IMR-90 (cell line): Measurements from ENCODE around the gene URAD. TPM values are rescaled to one million over a fixed set of nuclear protein-coding genes. Genes with fewer than 3 reads are reported as not detected.

ENCODE experiments used
- ATAC-seq: fragments of 200-7000 bp; cut with Tn5 transposase; 2 replicates; pipeline ENCODE4 v1.9.1; 2020; ENCODE audit warnings: low read depth, mild to moderate bottlenecking, moderate library complexity
- BruUV-seq: library from RNA; stranded (reverse); fragments of 400-500 nt; replicated peaks from 2 replicates; lab custom pipeline; 2021; lab: Mats Ljungman, UMichigan
- CTCF ChIA-PET: fragments of 300-600 bp; formaldehyde crosslinking; extraction: SDS; loops from one replicate; lab custom pipeline; 2021; ENCODE audit warnings: antibody characterized with exemption; lab: Yijun Ruan, JAX
- POLR2A ChIA-PET: fragments of 300-600 bp; sonication (Branson Sonifier 250); formaldehyde crosslinking; loops from one replicate; lab custom pipeline; 2022; ENCODE audit warnings: antibody characterized with exemption; ENCODE audit not compliant: unreplicated experiment; lab: Charles Lee
- DNase-seq: peaks from one replicate; pipeline ENCODE4 v3.0.0; 2013
- H2AFZ ChIP-seq: replicated peaks from 2 replicates; pipeline ENCODE3; 2013; ENCODE audit warnings: low read length, mild to moderate bottlenecking; ENCODE audit not compliant: poor library complexity
- H2AK5ac ChIP-seq: 2 replicates; pipeline ENCODE4 v1.6.1; 2013; ENCODE audit warnings: low read depth, low read length, inconsistent platforms
- H2AK9ac ChIP-seq: replicated peaks from 2 replicates; pipeline ENCODE3; 2013; ENCODE audit warnings: mild to moderate bottlenecking, low read depth, low read length, moderate library complexity; ENCODE audit not compliant: poor library complexity
- H2BK120ac ChIP-seq: 2 replicates; pipeline ENCODE4 v1.6.1; 2013; ENCODE audit warnings: low read depth, low read length, inconsistent platforms
- H2BK15ac ChIP-seq: 3 replicates; pipeline ENCODE4 v1.6.1; 2013; ENCODE audit warnings: low read depth, low read length, inconsistent platforms
- H2BK20ac ChIP-seq: 2 replicates; pipeline ENCODE4 v1.6.1; 2013; ENCODE audit warnings: low read depth, mild to moderate bottlenecking, inconsistent platforms, low read length, moderate library complexity
- H2BK5ac ChIP-seq: 2 replicates; pipeline ENCODE4 v1.6.1; 2013; ENCODE audit warnings: mild to moderate bottlenecking, low read depth, low read length, inconsistent platforms; ENCODE audit not compliant: poor library complexity, severe bottlenecking
- H3K14ac ChIP-seq: replicated peaks from 2 replicates; pipeline ENCODE4 v1.6.1; 2013; ENCODE audit warnings: low read depth, low read length, inconsistent platforms
- H3K18ac ChIP-seq: 2 replicates; pipeline ENCODE4 v1.6.1; 2013; ENCODE audit warnings: low read depth, low read length, control low read depth
- H3K23ac ChIP-seq: 2 replicates; pipeline ENCODE4 v1.6.1; 2013; ENCODE audit warnings: low read depth, low read length, inconsistent platforms
- H3K27ac ChIP-seq: 2 replicates; pipeline ENCODE4 v1.5.1; 2013; ENCODE audit warnings: mild to moderate bottlenecking, control low read depth, low read length; ENCODE audit not compliant: insufficient read depth
- H3K27me3 ChIP-seq: 2 replicates; pipeline ENCODE4 v1.6.1; 2013; ENCODE audit warnings: low read length; ENCODE audit not compliant: control insufficient read depth, insufficient read depth
- H3K36me3 ChIP-seq: 2 replicates; pipeline ENCODE4 v1.6.1; 2013; ENCODE audit warnings: low read length, mixed read lengths; ENCODE audit not compliant: control insufficient read depth, insufficient read depth
- H3K4ac ChIP-seq: 2 replicates; pipeline ENCODE4 v1.6.1; 2013; ENCODE audit warnings: low read depth, low read length, inconsistent platforms
- H3K4me1 ChIP-seq: 2 replicates; pipeline ENCODE4 v1.6.1; 2013; ENCODE audit warnings: low read length, mixed read lengths; ENCODE audit not compliant: control insufficient read depth, insufficient read depth
- H3K4me2 ChIP-seq: 2 replicates; pipeline ENCODE4 v1.6.1; 2013; ENCODE audit warnings: low read depth, mild to moderate bottlenecking, control low read depth, low read length, moderate library complexity
- H3K4me3 ChIP-seq: 2 replicates; pipeline ENCODE4 v1.5.1; 2013; ENCODE audit warnings: low read depth, mild to moderate bottlenecking, control low read depth, low read length, moderate library complexity; ENCODE audit not compliant: insufficient read depth
- H3K56ac ChIP-seq: 2 replicates; pipeline ENCODE4 v1.6.1; 2013; ENCODE audit warnings: low read length, inconsistent platforms; ENCODE audit not compliant: insufficient read depth; ENCODE audit errors: extremely low read depth
- H3K79me1 ChIP-seq, 2 experiments: 2 replicates each; pipeline ENCODE4 v1.6.1; 2013; ENCODE audit warnings: low read length in 2 of 2, inconsistent platforms in 1 of 2, low read depth in 1 of 2
- H3K9ac ChIP-seq: 2 replicates; pipeline ENCODE4 v1.6.1; 2013; ENCODE audit warnings: low read depth, low read length, control low read depth
- H3K9me1 ChIP-seq: 2 replicates; pipeline ENCODE4 v1.6.1; 2013; ENCODE audit warnings: low read length, inconsistent platforms; ENCODE audit not compliant: insufficient read depth
- H3K9me3 ChIP-seq: 2 replicates; pipeline ENCODE4 v1.6.1; 2013; ENCODE audit warnings: low read length; ENCODE audit not compliant: control insufficient read depth, insufficient read depth
- H4K20me1 ChIP-seq: 2 replicates; pipeline ENCODE4 v1.6.1; 2013; ENCODE audit warnings: low read length, inconsistent platforms; ENCODE audit not compliant: insufficient read depth
- H4K5ac ChIP-seq: 2 replicates; pipeline ENCODE4 v1.6.1; 2013; ENCODE audit warnings: mild to moderate bottlenecking, low read depth, low read length, control low read depth
- H4K8ac ChIP-seq, 2 experiments: 2 replicates each; pipeline ENCODE4 v1.6.1; 2013; ENCODE audit warnings: low read depth in 2 of 2, low read length in 2 of 2, control low read depth in 1 of 2, inconsistent platforms in 1 of 2
- H4K91ac ChIP-seq: 2 replicates; pipeline ENCODE4 v1.6.1; 2013; ENCODE audit warnings: low read depth, low read length, inconsistent platforms; ENCODE audit not compliant: insufficient read depth
- BHLHE40 ChIP-seq: fragments of 150-350 bp; IDR thresholded peaks from 2 replicates; pipeline ENCODE4 v1.6.1; 2016; ENCODE audit warnings: mild to moderate bottlenecking, low read depth, low read length
- CHD1 ChIP-seq: IDR thresholded peaks from 2 replicates; pipeline ENCODE4 v1.6.1; 2012; ENCODE audit warnings: low read depth, low read length, improper control_type of control experiment
- FOS ChIP-seq: fragments of 150-350 bp; IDR thresholded peaks from 2 replicates; pipeline ENCODE4 v1.6.1; 2016; ENCODE audit warnings: low read depth, low read length
- MAFK ChIP-seq: IDR thresholded peaks from 2 replicates; pipeline ENCODE4 v1.6.1; 2012; ENCODE audit warnings: low read depth, low read length, improper control_type of control experiment
- MAZ ChIP-seq: IDR thresholded peaks from 2 replicates; pipeline ENCODE4 v1.6.1; 2012; ENCODE audit warnings: low read depth, mild to moderate bottlenecking, low read length, improper control_type of control experiment, moderate library complexity, borderline replicate concordance
- MXI1 ChIP-seq: IDR thresholded peaks from 2 replicates; pipeline ENCODE4 v1.6.1; 2012; ENCODE audit warnings: low read depth, mild to moderate bottlenecking, low read length, moderate library complexity, borderline replicate concordance
- NFE2L2 ChIP-seq: fragments of 150-350 bp; IDR thresholded peaks from 2 replicates; pipeline ENCODE4 v1.6.1; 2016; ENCODE audit warnings: low read depth, mild to moderate bottlenecking, low read length
- POLR2A ChIP-seq: IDR thresholded peaks from 2 replicates; pipeline ENCODE4 v1.6.1; 2012; ENCODE audit warnings: mild to moderate bottlenecking, low read depth, low read length
- RAD21 ChIP-seq: IDR thresholded peaks from 2 replicates; pipeline ENCODE4 v1.6.1; 2012; ENCODE audit warnings: low read length, improper control_type of control experiment
- RFX5 ChIP-seq: IDR thresholded peaks from 2 replicates; pipeline ENCODE4 v1.8.0; 2012; ENCODE audit warnings: low read depth, mild to moderate bottlenecking, low read length, moderate library complexity
- SMC3 ChIP-seq: fragments of 150-350 bp; IDR thresholded peaks from 2 replicates; pipeline ENCODE4 v1.6.1; 2016; ENCODE audit warnings: low read depth, mild to moderate bottlenecking, antibody characterized with exemption, low read length, moderate library complexity
- WGBS, 2 experiments: methylation state at CpG; one replicate each; pipeline versions ENCODE4 v1.1.5 to v1.1.7; 2013; ENCODE audit warnings: missing lambda C conversion rate in 2 of 2; ENCODE audit not compliant: insufficient read length in 1 of 2; ENCODE audit errors: extremely low coverage in 2 of 2; 5-methylcytosine and 5-hydroxymethylcytosine counted together
- dilution Hi-C: fragments of 300-500 bp; cut with HindIII; formaldehyde crosslinking; loops from one replicate; pipeline ENCODE4 v1.14.3; 2018; ENCODE audit warnings: low sequenced_read_pairs; ENCODE audit not compliant: unreplicated experiment
- in situ Hi-C: fragments of 300-500 bp; cut with MboI; formaldehyde crosslinking; loops from 3 replicates; pipeline ENCODE4 v1.14.3; 2019; ENCODE audit warnings: low sequenced_read_pairs, inconsistent platforms, mixed read lengths
- intact Hi-C: fragments of 100-400 bp; cut with micrococcal nuclease; formaldehyde crosslinking; loops from 2 replicates; pipeline ENCODE4 v1.10.0; 2022
- polyA plus RNA-seq, 3 experiments: library from polyadenylated mRNA; depleted of rRNA; stranded (reverse); fragments of >200 nt; gene quantifications; 2 replicates each; pipeline ENCODE4 v1.2.3, GENCODE V29; 2012; ENCODE audit warnings: low replicate concordance in 1 of 3
- total RNA-seq: library from RNA; depleted of rRNA; stranded (reverse); fragments of >200 nt; gene quantifications from 2 replicates; pipeline ENCODE4 v1.2.3, GENCODE V29; 2012
- TF ChIP-seq, protein P1 (sequence below): fragments of 150-350 bp; IDR thresholded peaks from 2 replicates; pipeline ENCODE4 v1.6.1; 2016; ENCODE audit warnings: low read depth, mild to moderate bottlenecking, low read length, moderate library complexity, borderline replicate concordance
- TF ChIP-seq, protein P2 (sequence below): conservative IDR thresholded peaks from 2 replicates; pipeline ENCODE4 v1.5.1; 2012; ENCODE audit warnings: mild to moderate bottlenecking, low read depth, low read length, improper control_type of control experiment
- TF ChIP-seq, protein P3 (sequence below): fragments of 150-350 bp; IDR thresholded peaks from 2 replicates; pipeline ENCODE4 v1.6.1; 2017; ENCODE audit warnings: mild to moderate bottlenecking, antibody characterized with exemption, low read length, low read depth

Gene URAD
- total and polyA plus RNA-seq, 2 of the 4 experiments (the other 2 are of a cell fraction): not detected

DNA sequence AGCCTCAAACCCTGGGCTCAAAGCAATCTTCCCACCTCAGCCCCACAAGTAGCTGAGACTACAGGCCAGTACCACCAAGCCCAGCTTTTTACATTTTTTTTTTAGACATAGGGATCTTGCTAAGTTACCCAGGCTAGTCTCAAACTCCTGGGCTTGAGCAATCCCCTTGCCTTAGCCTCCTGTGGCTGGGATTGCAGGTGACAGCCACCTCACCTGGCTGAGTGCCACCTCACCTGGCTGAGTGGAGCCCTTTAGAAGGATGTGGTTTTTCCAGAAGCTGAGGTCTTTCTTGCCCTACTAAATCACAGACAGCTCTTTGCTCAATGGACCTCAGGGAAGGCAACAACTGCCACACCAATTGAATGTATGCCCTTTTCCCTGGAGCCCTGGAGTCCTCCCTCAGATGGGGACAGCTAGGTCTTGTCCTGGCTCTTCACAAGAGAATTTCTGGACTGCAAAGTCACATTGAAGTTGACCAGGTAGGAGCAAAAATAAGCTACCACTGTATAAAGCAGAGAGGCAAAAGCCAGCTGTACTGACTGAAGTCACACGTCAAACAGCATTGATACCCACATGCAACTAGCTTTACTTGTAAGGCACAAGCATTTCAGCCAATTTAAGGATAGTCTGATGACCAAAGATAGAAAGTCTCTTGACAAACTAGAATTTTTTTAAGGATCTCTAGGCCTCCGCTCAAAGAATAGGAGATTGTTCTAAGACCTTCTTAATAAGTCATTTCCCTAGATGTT is 54.7 kb downstream of the URAD start:
- Histone ChIP-seq H2BK15ac (no peak overlapping the region), H3K23ac (no peak overlapping the region), H3K14ac (no peak overlapping the region), H2AK9ac (no peak overlapping the region), H2BK20ac (no peak overlapping the region), H3K56ac (no peak overlapping the region), H4K8ac (no peak overlapping the region), H4K91ac (no peak overlapping the region), H4K20me1 (no peaks in the 10 kb centered on the region), H4K5ac (no peak overlapping the region), H3K4ac (no peak overlapping the region), H3K18ac (no peak overlapping the region), H3K9me3 (no peaks in the 10 kb centered on the region; the same call in 1 of the 2 replicates), H3K27me3 (peaks cover 28% of the 10 kb centered on the region), H2BK5ac (no peak overlapping the region), H2AK5ac (no peak overlapping the region), H3K4me1 (no peaks in the 10 kb centered on the region), H3K79me1 (no peaks in the 10 kb centered on the region), H3K36me3 (no peaks in the 10 kb centered on the region), H3K4me2 (no peak overlapping the region), H3K4me3 (no peak overlapping the region), H3K27ac (no peak overlapping the region), H3K9me1 (no peaks in the 10 kb centered on the region), H2AFZ (no peak overlapping the region), H3K9ac (no peak overlapping the region), H2BK120ac (no peak overlapping the region)
- DNase-seq (no peak), ATAC-seq (no peak)
- in situ Hi-C loops (no loop called here), dilution Hi-C loops (no loop called here), intact Hi-C loops (no loop called here)
- ChIA-PET POLR2A (interaction anchor here (0.5 kb wide), 1 partner anchor 479 kb away, joined by 15 read pairs; no protein-coding TSS in a partner anchor), CTCF (interaction anchor here (1.2 to 1.3 kb wide), 2 partner anchors 12 to 65 kb away, joined by 3 to 5 read pairs; no protein-coding TSS in a partner anchor)
- WGBS, 2 experiments: no CpG with 5 or more reads among the region's 2 CpGs
- BruUV-seq: no TSS peak
- TF ChIP-seq, protein P1, sequence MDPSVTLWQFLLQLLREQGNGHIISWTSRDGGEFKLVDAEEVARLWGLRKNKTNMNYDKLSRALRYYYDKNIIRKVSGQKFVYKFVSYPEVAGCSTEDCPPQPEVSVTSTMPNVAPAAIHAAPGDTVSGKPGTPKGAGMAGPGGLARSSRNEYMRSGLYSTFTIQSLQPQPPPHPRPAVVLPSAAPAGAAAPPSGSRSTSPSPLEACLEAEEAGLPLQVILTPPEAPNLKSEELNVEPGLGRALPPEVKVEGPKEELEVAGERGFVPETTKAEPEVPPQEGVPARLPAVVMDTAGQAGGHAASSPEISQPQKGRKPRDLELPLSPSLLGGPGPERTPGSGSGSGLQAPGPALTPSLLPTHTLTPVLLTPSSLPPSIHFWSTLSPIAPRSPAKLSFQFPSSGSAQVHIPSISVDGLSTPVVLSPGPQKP: no peak
- no peak for TF ChIP-seq SMC3
- TF ChIP-seq BHLHE40: no peak
- TF ChIP-seq CHD1: no peak
- TF ChIP-seq NFE2L2: no peak
- TF ChIP-seq RAD21: no peak
- no peak for TF ChIP-seq MAZ
- no peak for TF ChIP-seq RFX5
- no peak for TF ChIP-seq POLR2A
- no peak for TF ChIP-seq FOS
- TF ChIP-seq, protein P2, sequence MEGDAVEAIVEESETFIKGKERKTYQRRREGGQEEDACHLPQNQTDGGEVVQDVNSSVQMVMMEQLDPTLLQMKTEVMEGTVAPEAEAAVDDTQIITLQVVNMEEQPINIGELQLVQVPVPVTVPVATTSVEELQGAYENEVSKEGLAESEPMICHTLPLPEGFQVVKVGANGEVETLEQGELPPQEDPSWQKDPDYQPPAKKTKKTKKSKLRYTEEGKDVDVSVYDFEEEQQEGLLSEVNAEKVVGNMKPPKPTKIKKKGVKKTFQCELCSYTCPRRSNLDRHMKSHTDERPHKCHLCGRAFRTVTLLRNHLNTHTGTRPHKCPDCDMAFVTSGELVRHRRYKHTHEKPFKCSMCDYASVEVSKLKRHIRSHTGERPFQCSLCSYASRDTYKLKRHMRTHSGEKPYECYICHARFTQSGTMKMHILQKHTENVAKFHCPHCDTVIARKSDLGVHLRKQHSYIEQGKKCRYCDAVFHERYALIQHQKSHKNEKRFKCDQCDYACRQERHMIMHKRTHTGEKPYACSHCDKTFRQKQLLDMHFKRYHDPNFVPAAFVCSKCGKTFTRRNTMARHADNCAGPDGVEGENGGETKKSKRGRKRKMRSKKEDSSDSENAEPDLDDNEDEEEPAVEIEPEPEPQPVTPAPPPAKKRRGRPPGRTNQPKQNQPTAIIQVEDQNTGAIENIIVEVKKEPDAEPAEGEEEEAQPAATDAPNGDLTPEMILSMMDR: no peak
- TF ChIP-seq, protein P3, sequence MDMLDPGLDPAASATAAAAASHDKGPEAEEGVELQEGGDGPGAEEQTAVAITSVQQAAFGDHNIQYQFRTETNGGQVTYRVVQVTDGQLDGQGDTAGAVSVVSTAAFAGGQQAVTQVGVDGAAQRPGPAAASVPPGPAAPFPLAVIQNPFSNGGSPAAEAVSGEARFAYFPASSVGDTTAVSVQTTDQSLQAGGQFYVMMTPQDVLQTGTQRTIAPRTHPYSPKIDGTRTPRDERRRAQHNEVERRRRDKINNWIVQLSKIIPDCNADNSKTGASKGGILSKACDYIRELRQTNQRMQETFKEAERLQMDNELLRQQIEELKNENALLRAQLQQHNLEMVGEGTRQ: no peak
- no peak for TF ChIP-seq MXI1
- TF ChIP-seq MAFK: no peak
